RWPE2 (cell line): ENCODE data around the gene RCOR1.
A peak's percentile ranks its signal among the peaks of the same experiment; 100 is the strongest.

Experiments used
- ATAC-seq: fragments of 200-7000 bp; cut with Tn5 transposase; 3 replicates; pipeline ENCODE4 v1.9.1; 2021; ENCODE audit warnings: low read depth
- DNase-seq: peaks from one replicate; pipeline ENCODE4 v3.0.0-alpha.2; 2020; ENCODE audit warnings: low spot score
- H3K27ac ChIP-seq: fragments of 450-650 bp; 2 replicates; pipeline ENCODE4 v1.5.1; 2017; ENCODE audit warnings: mild to moderate bottlenecking; ENCODE audit not compliant: poor library complexity, severe bottlenecking
- H3K27me3 ChIP-seq: fragments of 250-450 bp; sonication (Bioruptor Pico); 2 replicates; pipeline ENCODE4 v1.5.1; 2021; ENCODE audit warnings: mild to moderate bottlenecking, moderate library complexity; ENCODE audit not compliant: insufficient read depth, poor library complexity, severe bottlenecking
- H3K36me3 ChIP-seq: fragments of 250-450 bp; sonication (Bioruptor Pico); 2 replicates; pipeline ENCODE4 v1.5.1; 2020; ENCODE audit warnings: low read depth, mild to moderate bottlenecking, moderate library complexity
- H3K4me1 ChIP-seq: fragments of 250-450 bp; sonication (Bioruptor Pico); 2 replicates; pipeline ENCODE4 v1.5.1; 2021; ENCODE audit warnings: mild to moderate bottlenecking, moderate library complexity; ENCODE audit not compliant: insufficient read depth, poor library complexity, severe bottlenecking
- H3K4me3 ChIP-seq: fragments of 250-450 bp; sonication (Bioruptor Pico); 2 replicates; pipeline ENCODE4 v1.5.1; 2021; ENCODE audit warnings: mild to moderate bottlenecking, moderate library complexity; ENCODE audit not compliant: severe bottlenecking
- H3K9me3 ChIP-seq: fragments of 250-450 bp; sonication (Bioruptor Pico); 2 replicates; pipeline ENCODE4 v1.5.1; 2021; ENCODE audit warnings: mild to moderate bottlenecking, moderate library complexity; ENCODE audit not compliant: severe bottlenecking
- TF ChIP-seq, protein P1 (sequence below): fragments of 450-650 bp; IDR thresholded peaks from one replicate; pipeline ENCODE4 v1.5.1; 2017; ENCODE audit warnings: mild to moderate bottlenecking, moderate library complexity; ENCODE audit not compliant: poor library complexity, severe bottlenecking

RCOR1 gene

DNA sequence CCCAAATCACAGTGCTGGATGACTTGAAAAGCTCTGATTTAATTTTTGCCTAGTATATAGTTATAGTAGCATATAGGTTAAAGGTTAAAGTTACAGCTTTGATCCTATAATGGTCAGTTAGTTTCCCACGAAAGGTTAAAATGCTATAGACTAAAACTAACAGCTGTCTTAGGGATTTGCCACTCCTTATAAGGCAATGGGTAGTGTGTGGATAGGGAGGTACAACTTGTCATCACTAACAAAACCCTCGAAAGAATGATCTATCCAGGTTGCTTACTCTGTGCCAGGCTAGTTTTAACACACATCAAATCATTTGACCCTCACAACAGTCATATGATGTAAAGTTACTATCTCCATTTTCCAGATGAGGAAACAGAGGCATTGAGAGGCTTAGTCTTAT is 11.7 kb downstream of the RCOR1 start:
- Histone ChIP-seq H3K27me3 (no peaks in the 10 kb centered on the region), H3K36me3 (peaks cover 10% of the 10 kb centered on the region), H3K4me3 (no peak overlapping the region), H3K9me3 (no peaks in the 10 kb centered on the region), H3K27ac (peak overlapping the region; percentile 33), H3K4me1 (peaks cover 32% of the 10 kb centered on the region)
- TF ChIP-seq, protein P1, sequence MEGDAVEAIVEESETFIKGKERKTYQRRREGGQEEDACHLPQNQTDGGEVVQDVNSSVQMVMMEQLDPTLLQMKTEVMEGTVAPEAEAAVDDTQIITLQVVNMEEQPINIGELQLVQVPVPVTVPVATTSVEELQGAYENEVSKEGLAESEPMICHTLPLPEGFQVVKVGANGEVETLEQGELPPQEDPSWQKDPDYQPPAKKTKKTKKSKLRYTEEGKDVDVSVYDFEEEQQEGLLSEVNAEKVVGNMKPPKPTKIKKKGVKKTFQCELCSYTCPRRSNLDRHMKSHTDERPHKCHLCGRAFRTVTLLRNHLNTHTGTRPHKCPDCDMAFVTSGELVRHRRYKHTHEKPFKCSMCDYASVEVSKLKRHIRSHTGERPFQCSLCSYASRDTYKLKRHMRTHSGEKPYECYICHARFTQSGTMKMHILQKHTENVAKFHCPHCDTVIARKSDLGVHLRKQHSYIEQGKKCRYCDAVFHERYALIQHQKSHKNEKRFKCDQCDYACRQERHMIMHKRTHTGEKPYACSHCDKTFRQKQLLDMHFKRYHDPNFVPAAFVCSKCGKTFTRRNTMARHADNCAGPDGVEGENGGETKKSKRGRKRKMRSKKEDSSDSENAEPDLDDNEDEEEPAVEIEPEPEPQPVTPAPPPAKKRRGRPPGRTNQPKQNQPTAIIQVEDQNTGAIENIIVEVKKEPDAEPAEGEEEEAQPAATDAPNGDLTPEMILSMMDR = no peak
- DNase-seq (no peak), ATAC-seq (no peak)

DNA sequence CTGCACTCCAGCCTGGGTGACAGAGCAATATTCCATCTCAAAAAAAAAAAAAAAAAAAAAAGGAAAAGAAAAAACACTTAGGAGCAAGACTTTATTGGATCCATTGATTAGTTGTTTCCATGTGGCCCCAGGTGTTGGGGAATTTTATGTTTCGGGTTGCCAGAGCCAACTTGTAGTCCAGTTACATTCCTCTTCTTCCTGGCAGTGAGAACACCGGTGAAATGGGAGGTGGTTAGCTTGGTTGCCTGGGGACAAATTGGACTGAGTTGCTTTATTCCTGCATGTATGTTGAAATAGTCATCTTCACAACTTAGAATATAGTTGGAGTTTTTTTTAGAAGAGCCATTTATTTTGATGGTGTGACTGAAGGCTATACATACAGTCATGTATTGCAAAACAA is 12.6 kb downstream of the RCOR1 start:
- Histone ChIP-seq H3K36me3 (peaks cover 12% of the 10 kb centered on the region; the same call in 1 of the 2 replicates), H3K27ac (peak overlapping the region; percentile 33), H3K4me3 (no peak overlapping the region), H3K27me3 (no peaks in the 10 kb centered on the region), H3K9me3 (no peaks in the 10 kb centered on the region), H3K4me1 (peaks cover 32% of the 10 kb centered on the region)
- ATAC-seq = peak; percentile 85
- DNase-seq = no peak
- TF ChIP-seq, protein P1 = no peak

DNA sequence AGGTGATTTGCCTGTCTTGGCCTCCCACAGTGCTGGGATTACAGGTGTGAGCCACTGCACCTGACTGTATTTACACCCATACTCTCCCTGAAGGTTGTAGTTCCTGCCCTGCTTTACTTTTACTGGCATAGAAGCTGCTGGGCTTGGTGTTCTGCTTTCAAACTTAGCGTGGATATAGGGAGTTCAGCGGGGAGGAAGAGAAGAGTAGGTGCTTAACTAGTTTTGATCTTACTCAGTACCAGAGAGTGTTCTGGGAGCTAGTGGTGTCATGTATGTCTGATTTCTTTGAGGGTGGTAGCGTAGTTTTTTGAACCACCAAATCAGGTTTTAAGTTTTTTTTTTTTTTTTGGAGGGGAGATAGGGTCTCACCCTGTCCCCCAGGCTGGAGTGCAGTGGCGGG is 13.8 kb downstream of the RCOR1 start:
- TF ChIP-seq, protein P1 = no peak
- ATAC-seq (no peak), DNase-seq (no peak)
- Histone ChIP-seq H3K36me3 (peaks cover 10% of the 10 kb centered on the region; the same call in 1 of the 2 replicates), H3K27me3 (no peaks in the 10 kb centered on the region), H3K27ac (no peak overlapping the region), H3K4me1 (peaks cover 32% of the 10 kb centered on the region), H3K4me3 (no peak overlapping the region), H3K9me3 (no peaks in the 10 kb centered on the region)

DNA sequence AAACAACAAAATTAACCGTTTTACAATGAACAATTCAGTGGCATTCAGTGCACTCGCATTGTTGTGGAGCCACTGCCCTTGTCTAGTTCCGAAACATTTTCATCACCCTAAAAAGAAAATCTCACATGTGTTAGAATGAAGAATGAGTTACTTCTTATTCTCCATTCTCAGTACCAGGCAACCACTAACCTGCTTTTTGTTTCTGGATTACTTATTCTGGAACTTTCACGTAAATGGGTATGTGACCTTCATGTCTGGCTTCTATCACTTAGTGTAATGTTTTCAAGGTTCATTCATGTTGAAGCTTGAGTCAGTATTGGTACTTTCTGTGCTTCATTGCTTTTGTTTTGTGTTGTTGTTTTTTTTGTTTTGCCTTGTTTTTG is 15.6 kb downstream of the RCOR1 start:
- Histone ChIP-seq H3K27ac (no peak overlapping the region), H3K9me3 (no peaks in the 10 kb centered on the region), H3K4me3 (no peak overlapping the region), H3K36me3 (peaks cover 12% of the 10 kb centered on the region; the same call in 1 of the 2 replicates), H3K4me1 (peaks cover 28% of the 10 kb centered on the region), H3K27me3 (no peaks in the 10 kb centered on the region)
- ATAC-seq (no peak), DNase-seq (no peak)
- TF ChIP-seq, protein P1 = no peak

DNA sequence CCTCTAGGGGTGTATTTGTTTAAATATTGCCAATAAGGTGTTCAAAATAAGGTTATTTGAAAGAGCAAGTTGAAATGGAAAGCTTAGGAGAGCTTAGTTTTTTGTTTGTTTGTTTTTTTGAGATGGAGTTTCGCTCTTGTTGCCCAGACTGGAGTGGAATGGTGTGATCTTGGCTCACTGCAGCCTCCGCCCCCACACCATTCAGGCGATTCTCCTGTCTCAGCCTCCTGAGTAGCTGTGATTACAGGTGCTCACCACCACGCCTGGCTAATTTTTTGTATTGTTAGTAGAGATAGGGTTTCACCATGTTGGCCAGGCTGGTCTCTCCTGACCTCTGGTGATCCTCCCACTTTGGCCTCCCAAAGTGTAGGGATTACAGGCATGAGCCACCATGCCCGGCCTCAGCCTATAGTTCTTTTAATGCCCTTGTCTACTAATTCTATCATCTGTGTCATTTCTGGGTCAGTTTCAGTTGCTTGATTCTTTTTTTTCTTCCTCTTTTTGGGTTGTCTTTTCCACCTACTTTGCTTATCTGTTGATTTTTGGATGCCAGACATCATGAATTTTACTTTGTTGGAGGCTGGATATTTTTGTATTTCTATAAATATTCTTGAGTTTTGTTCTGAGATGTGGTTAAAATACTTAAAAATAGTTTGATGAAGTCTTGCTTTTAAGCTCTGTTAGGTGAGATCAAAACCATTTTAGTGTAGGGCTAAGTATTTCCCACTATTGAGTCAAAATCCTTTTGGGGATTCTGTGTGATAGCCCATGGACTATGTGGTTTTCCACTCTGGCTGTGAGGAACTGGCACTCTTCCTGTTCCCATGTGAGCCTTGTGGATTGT is 18.7 kb downstream of the RCOR1 start:
- TF ChIP-seq, protein P1 = no peak
- Histone ChIP-seq H3K27me3 (no peaks in the 10 kb centered on the region), H3K4me3 (no peak overlapping the region), H3K27ac (no peak overlapping the region), H3K9me3 (no peaks in the 10 kb centered on the region), H3K36me3 (peaks cover 12% of the 10 kb centered on the region), H3K4me1 (peaks cover 6% of the 10 kb centered on the region)
- no peak for DNase-seq
- ATAC-seq = no peak
